ENCODE measurements around the gene CPN2.

The CPN2 gene

DNA sequence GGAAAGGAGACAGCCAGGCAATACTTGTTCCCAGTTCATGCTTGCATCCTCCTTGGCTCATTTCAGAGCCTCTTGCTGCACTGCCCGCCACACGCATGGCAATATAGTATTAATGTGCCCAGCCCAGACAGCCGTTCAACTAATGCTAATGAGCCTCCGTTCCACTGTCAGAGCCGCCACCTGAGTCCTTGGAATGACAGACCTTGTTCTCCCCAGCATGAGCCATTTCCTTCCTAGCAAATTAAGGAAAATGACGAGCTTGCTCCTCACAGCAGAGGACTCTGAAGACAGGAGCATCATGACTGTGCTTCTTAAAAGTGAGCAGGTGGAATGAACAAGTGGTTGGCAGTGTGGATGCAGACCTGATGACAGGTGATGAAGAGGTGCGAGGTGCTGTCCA is 29.2 kb upstream of the CPN2 start:
- no peak for DNase-seq (ENCODE audit: low spot score)

DNA sequence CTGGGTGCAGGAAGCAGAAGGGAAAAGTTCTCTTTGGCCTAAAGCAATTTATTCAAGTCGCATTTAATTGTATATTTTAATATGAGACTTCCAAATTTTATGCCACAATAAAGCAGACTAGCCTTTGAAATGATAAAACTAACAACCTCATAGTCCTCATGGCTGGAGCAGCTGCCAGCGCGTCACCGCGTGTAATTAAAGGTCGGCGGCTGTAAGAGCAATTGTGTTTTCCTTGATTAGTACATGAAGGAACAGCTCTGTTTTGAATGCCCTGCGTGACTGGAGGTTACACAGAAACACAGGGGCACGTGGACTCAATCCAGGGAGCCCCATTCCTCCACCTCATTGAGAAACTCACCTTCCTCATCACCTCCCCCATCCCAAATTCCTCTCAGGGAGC is 28.5 kb upstream of the CPN2 start:
- DNase-seq (ENCODE audit: low spot score): no peak

DNA sequence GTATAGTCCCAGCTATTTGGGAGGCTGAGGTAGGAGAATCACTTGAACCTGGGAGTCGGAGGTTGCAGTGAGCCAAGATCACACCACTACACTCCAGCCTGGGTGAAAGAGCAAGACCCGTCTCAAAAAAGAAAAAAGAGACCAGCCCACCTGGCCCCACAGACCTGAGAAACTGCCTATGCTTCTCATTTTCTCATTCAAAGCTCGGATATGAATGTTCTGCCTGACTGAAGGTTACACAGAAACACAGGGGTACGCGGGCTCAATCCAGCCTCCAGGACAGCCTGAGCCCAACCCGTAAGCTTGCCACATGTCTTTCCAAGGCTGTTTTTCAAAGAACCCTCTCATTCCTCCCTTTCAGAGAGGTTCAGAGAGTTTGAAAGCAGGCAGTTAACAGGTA is 28.1 kb upstream of the CPN2 start:
- no peak for DNase-seq (ENCODE audit: low spot score)

DNA sequence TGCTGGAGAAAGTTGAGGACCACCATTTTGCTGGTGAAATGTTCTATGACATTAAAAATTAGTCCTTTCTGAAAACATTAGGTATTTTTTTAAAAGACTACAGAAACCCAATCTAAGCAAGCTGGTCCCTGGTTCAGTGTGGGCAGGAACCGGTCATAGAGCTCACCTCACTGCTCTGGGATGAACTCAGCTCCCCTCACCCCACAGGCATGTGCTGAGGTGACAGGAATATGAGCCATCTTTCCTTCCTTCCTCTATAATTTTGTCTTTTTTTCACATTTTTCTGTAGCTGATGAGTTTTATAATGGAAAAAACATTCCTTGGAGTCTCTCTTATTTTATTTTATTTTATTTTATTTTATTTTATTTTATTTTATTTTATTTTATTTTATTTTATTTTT is 26.6 kb upstream of the CPN2 start:
- no peak for DNase-seq (ENCODE audit: low spot score)

DNA sequence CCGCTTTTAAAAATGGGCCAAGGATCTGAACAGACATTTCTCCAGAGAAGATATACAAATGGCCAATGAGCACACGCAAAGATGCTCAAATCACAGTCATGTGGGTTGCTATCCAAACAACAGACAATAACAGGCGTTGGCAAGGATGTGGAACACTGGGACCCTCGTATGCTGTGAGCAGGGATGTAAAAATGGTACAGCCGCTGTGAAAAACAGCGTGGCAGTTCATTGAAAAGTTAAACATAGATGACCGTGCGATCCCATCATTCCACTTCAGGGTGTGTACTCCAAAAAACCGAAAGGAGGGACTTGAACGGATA is 25.1 kb upstream of the CPN2 start:
- DNase-seq (ENCODE audit: low spot score): no peak

DNA sequence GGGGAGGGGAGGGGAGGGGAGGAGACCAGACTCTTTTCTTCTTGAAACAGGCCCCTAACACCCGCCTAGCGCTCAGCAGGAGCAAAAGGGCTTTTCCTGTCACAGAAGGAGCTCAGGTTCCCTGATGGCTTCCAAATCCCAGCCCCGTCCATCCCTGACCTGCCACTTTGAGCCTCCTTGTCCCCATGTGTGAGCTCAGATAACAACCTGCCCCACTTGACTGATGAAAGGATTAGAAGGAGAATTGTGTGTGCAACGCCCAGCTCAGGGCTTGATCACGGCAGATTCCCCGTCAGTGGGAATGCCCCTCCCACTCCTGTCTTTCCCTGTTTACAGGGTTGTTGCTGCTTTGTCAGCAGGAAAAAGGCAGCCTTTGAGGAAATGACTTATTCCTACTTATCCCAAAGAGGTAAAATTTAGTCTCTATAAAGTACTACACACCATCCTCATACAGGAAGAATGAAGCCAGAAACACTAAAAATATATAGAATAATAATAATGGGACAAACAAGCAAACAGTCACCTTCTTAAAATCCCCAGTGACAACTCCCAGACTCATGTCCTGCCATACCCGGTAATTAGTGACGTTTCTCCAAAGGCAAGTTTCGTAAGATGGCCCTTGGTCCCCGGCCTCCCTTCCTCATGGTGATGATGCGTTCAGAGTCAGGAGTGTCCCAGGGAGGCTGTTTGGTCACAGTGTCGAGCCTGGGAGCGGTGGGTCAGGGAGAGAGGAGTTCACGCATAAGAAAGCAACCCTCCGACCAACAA is 24.5 kb upstream of the CPN2 start:
- peak; percentile 60 for DNase-seq (ENCODE audit: low spot score)

DNA sequence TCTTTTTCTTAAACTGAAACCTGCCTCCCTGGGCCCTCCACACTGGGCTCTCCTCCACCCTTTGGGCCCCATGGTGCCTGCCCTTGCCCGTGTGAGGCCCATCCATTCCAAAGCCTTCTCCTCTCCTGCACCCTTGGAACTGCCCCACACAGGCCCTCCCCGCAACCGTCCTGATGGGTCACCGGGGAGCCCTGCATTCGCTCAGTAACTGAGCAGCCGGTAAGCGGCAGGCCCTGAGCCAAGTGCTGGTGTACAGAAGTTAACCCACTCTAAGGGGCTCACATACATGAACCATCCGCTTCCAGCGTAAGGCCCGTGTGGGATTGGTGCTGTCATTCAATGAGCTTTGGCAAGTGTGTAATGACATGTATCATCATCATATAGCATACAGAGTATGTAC is 23.8 kb upstream of the CPN2 start:
- no peak for DNase-seq (ENCODE audit: low spot score)

DNA sequence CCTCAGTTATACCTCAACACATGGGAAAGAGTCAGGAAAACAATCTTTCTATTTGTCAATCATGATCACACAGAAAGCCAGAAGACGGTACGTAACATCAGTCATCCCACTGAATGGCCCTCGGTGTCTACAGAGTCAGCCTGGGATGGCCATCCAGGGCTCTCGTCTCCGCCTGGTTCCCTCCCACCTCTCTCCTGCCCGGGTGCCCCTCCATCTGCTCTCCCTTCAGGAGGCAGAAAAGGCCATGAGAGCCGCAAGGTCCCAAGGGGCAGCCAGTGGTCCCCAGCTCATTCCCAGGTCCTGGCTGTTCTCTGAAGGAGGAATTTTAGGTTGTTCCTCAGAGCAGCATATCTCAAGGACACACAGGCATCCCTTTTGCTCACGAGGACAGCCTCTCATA is 22.8 kb upstream of the CPN2 start:
- no peak for DNase-seq (ENCODE audit: low spot score)

DNA sequence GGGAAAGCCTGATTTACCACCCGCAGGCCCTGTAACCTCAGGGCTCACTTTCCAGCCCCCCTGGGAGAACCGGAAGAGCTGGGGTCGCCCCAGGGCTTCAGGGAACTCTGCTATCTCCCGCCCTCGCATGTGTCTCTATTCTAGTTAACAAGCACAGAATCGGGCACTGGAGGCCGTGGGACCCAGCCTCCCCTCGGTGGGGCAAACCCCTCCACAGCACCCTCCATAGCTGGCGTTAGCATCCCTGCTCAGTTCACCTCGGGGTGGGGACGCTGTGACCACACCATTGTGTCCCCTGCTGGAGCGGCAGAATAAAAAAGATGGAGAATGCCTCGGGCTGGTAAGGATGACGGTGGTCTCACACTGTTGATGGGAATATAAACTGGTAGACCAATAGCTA is 21.9 kb upstream of the CPN2 start:
- no peak for DNase-seq (ENCODE audit: low spot score)

DNA sequence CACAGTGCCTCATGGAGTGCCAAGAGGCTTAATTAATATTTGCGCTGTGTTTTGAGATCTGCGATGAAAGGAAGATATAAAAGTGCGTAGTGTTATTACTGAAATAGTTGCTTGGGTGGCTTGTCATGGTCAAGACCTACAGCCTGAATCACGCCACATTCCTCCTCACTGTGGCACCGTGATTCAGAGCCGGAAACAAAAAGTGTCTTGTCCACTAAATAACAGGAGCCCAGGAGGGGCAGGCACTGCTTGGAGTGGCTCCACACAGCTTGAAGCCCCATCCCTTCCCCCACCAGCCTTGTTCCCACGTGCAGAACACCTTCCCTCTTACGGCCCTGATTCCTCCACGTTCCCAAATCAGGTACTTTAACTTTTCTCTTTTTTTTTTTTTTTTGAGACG is 19.6 kb upstream of the CPN2 start:
- DNase-seq (ENCODE audit: low spot score): no peak

DNA sequence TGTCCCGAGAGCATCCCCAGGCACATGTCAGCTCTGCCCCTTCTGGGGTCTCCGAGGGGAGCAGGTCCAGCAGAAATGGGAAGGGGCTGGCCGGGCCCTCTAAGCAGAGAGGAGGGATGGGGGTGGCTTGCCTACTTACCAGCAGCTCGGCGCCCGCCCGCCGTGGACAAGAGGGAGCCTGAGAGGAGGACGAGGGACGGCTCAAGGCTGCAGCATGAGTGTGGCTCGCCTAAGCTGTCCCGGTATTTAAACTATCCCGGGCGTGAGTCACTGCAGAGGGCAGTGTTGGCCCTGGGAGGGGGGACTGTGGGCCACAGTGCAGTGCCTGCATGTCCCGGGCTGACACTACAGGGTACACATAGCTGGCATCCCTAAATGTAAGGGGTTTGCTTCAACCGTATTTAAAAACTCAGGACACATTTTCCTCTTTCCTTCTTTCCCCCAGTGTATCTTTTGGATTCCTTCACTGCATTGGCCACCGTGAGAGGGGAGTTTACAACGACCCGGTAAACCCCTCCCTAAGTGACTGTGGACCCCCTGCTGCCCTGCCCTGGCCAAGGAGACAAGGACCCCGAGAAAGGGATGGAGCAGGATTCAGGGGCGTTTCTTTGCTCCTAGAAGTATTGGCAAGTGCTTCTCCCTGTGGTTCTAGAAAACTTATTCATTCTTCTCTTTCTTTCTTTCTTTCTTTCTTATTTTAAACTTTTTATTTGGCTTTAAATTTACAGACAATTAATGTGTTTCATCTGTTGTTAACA is 18.6 kb upstream of the CPN2 start, which contains the start of gene LRRC15:
LRRC15 (minus strand) TSS at position 222 of the 758 bp plus-strand sequence. CDS start 8,700 bp downstream, outside the sequence.
- DNase-seq (ENCODE audit: low spot score): peak; percentile 64

DNA sequence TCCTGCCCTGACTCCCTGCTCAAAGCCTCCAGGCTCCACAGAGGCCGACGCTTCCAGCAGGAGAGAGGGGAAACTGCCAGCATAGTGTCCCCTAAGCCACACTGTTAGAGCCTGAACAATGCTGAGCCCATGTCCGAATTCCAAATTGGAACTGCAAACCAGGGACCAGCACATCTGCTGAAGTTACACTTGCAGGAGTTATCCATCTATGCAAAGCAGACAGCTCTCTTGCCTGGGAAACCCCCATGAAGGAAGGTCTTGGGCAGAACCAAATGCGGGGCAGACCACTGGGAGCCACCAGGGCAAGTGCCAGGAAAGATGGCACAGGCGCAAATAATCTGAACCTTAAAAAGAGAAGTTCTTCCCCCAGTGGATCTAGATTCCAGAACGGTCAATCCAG is 17.8 kb upstream of the CPN2 start:
- no peak for DNase-seq (ENCODE audit: low spot score)

DNA sequence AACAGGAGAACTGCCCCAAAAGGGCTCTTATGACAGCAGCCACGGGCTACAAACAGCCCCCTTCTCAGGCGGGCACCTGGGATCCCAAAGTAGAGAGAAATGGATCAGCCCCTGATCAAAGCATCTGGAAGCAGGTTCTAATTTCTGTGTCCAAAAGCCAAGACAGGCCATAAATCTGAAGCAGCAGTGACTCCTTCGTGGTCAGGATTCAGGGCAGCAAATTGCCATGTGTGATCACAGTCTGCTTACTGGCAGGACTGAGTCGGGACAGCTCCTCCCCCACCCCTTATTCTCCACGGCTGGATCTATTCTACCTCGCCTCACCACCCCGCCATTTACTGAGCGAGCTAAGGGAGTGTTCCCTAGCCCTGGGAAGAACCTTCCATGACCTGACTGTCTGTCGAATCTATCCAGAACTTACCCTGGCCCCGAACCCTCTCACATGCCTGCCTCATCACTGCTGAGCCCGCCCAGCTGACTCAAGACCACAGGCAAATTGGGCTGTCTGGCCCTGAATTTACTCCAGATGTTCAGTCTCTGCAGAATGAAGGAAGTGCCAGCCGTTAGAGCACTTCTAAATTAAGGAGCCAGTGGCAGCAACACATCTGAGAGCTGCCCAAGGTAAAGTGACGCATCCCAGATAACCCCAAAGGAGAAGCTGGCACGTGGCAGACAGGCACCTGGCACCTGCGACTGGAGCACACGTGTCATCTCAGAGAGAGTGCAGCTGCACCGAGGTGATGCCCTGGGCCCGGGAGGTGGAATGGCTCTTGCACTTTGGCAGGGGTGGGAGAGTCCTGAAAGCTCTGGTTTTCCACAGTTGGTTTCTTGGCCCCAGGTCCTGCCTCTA is 17.1 kb upstream of the CPN2 start:
- no peak for DNase-seq (ENCODE audit: low spot score)

DNA sequence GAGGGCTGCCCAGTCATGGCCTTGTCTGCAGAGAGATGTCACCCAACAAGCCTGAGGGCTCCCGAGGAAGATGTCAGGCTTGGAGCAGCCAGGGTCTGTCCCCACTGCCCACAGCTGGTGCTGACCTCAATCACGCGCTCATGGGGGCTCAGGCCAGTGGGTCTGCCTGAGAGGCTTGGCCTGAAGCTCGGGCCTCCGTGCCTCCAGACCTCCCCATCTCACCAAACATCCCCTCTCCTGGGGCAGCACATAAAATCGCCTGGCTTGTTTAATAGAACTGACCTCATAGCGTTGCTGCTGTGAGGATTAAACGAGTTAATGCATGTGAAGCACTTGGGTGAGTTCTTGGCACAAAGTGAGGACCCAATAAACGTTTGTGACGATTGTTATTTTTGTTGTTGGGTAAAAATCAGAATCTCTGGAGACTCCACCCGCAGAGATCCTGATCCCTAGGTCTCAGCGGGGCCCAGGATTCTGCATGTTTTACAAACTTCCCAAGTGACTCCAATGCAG is 14.9 kb upstream of the CPN2 start:
- no peak for DNase-seq (ENCODE audit: low spot score)

DNA sequence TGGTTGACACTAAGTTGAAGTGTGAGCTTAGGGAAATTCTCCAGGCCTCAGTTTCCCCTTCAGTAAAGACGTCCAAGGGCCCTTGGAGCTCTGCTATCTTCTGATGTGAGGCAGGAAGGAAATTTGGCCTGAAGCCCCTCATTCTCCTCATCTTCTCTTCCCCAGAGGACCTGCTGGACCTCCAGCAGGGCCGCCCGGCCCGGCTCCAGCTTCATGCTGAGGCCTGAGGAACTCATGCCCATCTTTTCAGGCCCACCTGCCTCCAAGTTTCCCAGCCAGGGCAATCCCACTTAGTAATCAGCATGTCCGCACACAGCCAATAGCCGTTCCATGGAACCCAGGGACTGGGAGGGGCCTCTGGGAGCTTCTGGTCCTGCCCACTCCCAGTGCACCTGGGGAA is 14.4 kb upstream of the CPN2 start:
- DNase-seq (ENCODE audit: low spot score): no peak

DNA sequence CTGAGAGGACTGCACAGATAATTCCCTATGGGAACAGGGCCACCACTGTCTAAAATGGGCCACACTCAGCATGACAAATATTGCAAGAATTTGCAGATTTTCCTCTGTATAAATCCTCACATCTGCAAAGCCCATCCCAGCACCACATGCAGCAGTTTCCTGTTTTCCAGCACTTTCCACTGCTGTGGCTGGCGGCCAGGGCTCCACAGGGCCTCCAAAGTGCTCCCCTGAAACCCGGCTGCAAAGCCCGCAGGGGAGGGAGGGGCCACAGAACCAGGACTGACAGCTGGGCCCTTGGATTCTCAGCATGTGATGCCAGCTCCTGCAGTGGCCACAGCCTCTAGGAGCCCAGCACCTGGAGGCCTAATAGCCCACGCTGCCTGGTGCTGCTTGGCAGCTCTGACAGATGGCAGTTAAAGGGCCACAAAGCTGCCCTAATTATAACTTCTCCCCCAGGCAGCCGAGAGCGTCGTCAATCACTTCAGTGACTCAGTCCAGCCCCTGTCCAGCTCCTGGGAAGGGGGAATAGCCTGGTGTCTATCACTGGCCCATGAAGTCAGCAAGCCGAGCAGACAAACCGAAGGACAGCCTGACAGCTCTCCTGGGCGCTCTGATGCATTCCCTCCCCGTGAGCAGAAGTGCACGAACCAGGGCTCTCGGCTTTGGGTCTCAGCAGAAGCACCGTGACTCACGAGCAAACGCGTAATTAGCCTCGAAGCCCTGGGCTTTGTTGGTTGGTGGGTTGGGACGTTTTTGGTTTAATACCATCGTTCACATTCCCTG is 13.7 kb upstream of the CPN2 start:
- no peak for DNase-seq (ENCODE audit: low spot score)

DNA sequence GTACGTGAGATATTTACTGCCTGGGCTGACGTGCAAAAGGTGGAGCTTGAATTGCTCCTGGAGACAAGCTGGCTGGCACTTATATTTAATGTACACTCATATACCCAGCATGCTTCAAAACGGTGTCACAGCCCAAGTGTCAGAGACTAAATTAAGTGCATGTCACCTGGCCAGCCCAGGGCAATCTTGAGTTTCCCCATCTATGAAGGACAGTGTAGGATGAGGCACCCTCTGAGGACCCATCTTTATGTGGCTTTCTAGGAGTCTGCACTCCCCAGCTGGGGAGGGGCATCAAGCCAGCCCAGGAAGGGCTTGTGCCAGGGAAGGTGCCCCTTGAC is 13.2 kb upstream of the CPN2 start:
- DNase-seq (ENCODE audit: low spot score): no peak

DNA sequence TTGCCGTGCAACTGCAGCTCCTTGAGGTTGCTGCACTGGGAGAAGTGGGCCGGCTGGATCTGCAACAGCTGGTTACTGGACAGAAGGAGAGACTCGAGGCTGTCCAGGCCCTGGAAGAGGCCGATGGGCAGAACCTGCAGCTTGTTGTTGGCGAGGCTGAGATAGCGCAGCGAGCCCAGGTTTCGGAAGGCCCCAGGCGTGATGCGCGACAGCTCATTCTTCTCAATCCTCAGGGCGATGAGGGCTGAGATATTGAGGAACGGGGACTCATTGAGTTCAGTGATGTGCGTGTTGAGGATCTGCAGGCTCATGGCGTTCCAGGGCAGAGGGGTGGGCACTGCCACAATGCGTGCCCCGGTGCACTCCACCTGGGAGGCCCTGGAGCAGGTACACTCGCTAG is 9.4 kb upstream of the CPN2 start:
- DNase-seq (ENCODE audit: low spot score): no peak

DNA sequence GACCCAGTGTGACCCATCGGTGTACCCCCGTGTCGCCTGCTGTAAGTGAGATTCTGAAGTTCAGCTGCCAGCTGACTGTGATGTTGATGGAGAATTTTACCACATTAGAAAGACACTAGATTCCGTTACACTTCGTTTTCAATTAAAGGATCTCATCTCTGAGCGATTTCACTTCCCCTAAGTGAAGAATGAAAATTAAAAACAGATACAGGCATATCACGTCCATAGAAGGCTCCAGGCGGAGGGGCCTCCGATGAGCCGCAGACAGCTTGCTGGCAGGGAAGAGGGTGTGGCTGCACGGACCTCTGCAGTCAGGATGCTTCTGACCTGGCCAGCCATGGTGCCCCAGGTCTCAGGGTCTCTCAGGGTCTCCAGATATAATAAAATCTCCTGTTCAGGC is 6.6 kb upstream of the CPN2 start:
- no peak for DNase-seq (ENCODE audit: low spot score)

DNA sequence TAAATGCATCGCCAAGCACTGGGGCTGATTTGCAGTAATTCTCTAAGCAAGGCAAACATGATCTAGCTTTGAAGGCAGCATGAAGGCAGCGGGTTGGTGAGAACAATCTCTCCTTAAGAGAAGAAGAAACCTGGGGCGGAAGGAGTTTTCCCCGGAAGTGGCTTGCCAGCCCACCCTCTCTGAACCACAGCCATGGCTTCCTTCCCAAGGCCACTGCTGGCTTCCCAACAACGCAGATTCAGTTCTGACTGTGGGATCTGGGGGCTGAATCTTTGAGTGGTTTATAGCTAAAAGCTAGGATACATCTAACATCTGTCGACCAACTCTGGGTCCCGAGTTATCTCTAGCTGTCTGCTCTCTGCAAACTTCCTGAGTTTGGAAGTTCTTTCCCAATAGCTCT is 4.3 kb upstream of the CPN2 start:
- no peak for DNase-seq (ENCODE audit: low spot score)

DNA sequence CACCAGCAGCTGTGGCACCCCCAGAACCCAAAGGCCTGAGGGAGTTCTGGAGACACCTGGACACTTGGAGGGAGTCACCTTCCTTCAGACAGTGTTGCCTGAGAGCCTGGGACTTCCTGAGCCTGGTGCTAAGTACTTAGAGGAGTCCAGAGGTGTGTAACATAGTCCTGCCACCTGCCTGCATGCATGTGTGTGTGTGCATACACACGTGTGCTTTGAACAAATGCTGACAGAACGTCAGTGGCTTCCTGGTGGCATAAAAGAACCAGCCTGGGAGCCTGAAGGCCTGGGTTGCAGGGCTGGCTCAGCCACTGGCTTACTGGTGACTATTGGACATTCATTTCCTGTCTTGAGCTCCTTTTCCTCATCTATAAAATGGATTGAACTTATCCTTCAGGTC is 3.2 kb upstream of the CPN2 start:
- no peak for DNase-seq (ENCODE audit: low spot score)

DNA sequence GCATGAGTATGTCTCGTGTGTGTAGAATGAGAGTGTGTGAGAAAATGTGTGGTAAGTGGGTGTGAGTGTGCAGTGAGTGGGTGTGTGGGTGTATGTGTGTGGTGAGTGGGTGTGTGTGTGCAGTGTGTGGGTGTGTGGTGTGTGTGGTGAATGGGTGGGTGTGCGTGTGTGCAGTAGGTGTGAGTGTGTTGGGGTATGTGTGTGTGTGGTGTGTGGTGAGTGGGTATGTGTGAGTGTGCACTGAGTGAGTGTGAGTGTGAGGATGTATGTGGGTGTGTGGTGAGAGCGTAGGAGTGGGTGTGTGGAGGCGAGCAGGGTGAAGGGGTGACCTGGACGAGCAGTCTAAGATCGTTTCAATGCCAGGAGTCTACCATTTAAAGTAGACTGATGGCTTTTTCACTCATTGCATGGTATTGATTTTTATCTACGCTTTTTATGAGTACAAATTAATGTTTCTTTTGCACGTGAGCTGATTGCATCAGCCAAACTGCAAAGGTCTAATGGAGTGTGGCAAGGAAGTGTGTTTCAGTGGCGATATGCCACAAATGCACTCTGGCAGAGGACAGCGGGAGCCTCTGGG is 1.6 kb upstream of the CPN2 start:
- DNase-seq (ENCODE audit: low spot score): no peak
